ENCODE data around the gene SLC25A24.

DNA sequence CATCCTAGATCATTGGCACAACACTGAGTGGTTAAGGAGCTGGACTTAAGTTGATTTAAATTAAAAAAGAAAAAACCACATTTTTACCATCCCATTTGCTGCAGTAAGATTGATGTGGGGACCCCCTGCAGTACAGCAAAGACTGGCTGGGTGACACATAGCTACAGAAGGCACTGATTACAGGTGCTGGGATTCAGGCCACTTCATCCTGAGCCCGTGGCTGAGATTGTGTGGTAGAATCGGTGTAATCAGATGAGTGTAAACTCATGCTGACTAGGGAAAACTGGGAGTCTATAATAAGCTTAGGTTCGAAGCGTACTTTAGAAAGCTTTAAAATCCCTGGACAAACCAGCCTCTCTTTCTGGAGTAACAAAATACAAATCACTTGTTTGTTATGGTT lies 70.1 kb downstream of the SLC25A24 start:
- TF ChIP-seq, protein P1, sequence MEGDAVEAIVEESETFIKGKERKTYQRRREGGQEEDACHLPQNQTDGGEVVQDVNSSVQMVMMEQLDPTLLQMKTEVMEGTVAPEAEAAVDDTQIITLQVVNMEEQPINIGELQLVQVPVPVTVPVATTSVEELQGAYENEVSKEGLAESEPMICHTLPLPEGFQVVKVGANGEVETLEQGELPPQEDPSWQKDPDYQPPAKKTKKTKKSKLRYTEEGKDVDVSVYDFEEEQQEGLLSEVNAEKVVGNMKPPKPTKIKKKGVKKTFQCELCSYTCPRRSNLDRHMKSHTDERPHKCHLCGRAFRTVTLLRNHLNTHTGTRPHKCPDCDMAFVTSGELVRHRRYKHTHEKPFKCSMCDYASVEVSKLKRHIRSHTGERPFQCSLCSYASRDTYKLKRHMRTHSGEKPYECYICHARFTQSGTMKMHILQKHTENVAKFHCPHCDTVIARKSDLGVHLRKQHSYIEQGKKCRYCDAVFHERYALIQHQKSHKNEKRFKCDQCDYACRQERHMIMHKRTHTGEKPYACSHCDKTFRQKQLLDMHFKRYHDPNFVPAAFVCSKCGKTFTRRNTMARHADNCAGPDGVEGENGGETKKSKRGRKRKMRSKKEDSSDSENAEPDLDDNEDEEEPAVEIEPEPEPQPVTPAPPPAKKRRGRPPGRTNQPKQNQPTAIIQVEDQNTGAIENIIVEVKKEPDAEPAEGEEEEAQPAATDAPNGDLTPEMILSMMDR (conservative IDR thresholded peaks at IDR 0.05; ENCODE audit: low read depth, low read length): no peak
- no peak for TF ChIP-seq EZH2 (IDR thresholded peaks at IDR 0.05; ENCODE audit: borderline replicate concordance, low read depth, low read length, poor library complexity, severe bottlenecking)
